Stimulated activated CD8-positive, alpha-beta memory T cell treated with anti-CD3 and anti-CD28 coated beads, Interleukin-12 subunit alpha, Interleukin-12 subunit beta, amount 100 ng/mL, for 4 hours (primary cell): ENCODE results near the gene RNU6-9.
A peak's percentile ranks its signal among the peaks of the same experiment; 100 is the strongest.
"Not testable (repeated sequence)": the region's sequence is repeated elsewhere in the genome, so short reads cannot be mapped to it uniquely, and the experiment has no call there.

Experiments
- DNase-seq: peaks from one replicate; pipeline ENCODE4 v3.0.0-alpha.2; 2020; ENCODE audit warnings: low read depth

The RNU6-9 gene

DNA sequence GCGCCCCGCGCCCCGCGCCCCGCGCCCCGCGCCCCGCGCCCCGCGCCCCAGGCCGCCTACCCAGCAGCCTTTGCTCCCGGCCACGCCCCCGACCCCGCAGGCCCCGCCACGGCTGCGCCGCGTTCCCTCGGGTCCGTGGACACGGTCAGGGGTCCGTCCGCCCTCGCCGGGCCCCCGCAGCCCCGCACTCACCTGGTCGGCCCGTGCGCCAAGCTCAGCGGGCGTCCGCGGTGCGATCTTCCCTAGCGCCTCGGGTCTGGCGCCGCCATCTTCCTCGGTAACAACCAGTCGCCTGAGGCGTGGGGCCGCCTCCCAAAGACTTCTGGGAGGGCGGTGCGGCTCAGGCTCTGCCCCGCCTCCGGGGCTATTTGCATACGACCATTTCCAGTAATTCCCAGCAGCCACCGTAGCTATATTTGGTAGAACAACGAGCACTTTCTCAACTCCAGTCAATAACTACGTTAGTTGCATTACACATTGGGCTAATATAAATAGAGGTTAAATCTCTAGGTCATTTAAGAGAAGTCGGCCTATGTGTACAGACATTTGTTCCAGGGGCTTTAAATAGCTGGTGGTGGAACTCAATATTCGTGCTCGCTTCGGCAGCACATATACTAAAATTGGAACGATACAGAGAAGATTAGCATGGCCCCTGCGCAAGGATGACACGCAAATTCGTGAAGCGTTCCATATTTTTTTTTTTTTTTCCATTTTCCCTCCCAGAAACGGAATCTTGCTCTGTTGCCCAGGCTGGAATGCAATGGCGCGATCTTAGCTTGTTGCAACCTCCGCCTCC lies at the start of gene RNU6-9, which contains the start of gene MED16:
Gene RNU6-9, plus strand, starts transcription at position 591 of the 796 bp plus-strand sequence.
Gene MED16, minus strand, starts transcription at position 294 of the 796 bp plus-strand sequence. CDS start 2,056 bp downstream, outside the sequence.
- DNase-seq, result peak; percentile 78

- DNase-seq, result no peak
Measured at GRCh38 chr19:843836-844545, 49.3 kb upstream of the RNU6-9 start.

DNA sequence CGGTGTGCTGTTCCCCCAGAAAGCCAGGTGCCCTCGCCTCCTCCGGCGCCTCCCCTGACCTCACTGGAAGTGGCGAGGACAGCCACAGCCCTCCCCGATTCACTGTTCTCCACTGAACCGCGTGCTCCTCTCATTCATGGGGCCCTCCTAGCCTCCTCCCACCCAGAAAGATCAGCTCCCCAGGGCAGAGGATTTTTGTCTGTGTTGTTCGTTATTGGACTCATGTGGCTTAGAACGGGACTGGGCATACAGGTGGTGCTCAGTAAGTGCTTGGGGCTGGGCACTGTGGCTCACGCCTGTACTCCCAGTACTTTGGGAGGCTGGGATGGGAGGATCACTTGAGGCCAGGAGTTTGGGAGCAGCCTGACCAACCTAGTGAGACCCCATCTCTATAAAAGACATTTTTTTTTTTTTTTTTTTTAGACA lies 48.7 kb upstream of the RNU6-9 start:
- no peak for DNase-seq

- no peak for DNase-seq
Measured at GRCh38 chr19:845707-846521, 47.4 kb upstream of the RNU6-9 start.

DNA sequence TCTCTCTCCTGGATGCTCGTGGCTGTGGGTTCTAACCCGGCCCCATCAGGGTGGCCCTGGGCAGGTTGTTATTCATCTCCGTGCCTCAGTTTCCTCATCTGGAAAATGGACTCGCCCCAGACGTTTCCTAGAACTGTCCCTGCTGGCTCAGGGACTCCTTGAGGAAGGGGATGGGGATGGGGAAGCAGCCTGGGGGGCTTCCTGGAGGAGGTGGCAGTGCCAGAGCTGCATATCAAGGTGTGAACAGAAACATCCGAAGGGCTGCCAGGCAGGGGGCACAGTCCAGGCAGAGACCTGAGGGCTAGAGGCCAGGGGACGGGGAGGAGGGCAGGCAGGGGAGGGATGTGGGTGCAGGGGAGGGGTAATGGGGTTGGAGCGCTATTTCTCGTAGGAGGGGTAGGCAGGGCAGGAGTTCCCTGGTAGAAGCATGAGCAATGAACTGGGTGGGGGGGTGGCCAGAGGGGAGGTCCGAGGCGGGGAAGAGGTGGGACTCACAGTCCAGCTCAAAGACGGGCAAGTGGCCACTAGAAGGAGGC lies 44.8 kb upstream of the RNU6-9 start:
- DNase-seq, result no peak

- DNase-seq, result not testable (repeated sequence)
Measured at GRCh38 chr19:849195-849594, 44.1 kb upstream of the RNU6-9 start.

DNA sequence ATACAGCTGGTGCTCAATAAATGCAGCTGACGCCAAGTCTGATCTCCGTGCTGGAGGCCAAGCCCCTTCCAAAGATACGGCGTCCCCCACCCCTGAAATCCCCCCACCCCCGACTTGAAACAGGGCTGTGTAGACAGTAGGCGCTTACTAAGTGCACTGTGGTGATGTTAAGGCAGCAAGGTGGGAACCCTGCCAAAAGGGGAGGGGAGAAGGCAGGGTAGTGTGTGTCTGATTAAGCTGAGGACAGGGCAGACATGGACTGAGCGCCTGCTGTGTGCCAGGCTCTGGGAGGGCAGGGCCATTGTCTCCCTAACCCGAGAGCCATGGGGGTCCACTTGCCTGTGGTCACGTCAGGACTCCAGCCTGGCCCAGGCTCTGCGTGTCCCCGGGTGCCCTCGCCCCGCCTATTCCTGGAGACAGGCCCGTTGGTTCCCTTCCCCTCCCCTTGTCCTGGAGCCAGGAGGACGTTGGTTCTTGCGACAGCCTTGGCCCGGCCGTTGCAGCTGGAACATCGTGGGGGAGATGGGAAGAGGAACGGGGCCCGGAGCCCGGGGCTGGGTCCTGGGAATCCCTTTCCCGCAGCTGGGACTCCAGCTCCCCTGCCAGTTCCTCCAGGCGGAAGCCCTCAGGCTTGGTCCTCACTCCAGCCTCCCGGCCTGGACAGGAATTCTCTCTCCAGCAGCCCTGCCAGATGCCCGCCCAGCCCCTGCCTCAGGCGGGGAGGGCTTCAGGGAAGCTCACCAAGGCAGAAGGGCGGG lies 42.9 kb upstream of the RNU6-9 start:
- no peak for DNase-seq

DNA sequence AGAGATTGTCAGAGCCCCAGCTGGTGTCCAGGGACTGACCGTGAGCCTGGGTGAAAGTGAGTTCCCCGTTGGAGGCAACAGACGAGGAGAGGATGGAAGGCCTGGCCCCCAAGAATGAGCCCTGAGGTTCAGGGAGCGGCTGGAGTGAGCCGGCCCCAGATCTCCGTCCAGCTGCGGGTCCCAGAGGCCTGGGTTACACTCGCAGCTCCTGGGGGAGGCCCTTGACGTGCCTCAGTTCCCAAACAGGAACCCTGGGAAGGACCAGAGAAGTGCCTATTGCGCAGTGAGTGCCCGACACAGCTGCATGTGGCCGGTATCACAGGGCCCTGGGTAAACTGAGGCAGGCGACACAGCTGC lies 42.3 kb upstream of the RNU6-9 start:
- DNase-seq, result no peak

- DNase-seq, result no peak
Measured at GRCh38 chr19:852136-853013, 40.9 kb upstream of the RNU6-9 start, which contains the start of gene ELANE. Gene ELANE (plus strand): TSS chr19:852303. CDS start chr19:852329, 26 bp downstream.

DNA sequence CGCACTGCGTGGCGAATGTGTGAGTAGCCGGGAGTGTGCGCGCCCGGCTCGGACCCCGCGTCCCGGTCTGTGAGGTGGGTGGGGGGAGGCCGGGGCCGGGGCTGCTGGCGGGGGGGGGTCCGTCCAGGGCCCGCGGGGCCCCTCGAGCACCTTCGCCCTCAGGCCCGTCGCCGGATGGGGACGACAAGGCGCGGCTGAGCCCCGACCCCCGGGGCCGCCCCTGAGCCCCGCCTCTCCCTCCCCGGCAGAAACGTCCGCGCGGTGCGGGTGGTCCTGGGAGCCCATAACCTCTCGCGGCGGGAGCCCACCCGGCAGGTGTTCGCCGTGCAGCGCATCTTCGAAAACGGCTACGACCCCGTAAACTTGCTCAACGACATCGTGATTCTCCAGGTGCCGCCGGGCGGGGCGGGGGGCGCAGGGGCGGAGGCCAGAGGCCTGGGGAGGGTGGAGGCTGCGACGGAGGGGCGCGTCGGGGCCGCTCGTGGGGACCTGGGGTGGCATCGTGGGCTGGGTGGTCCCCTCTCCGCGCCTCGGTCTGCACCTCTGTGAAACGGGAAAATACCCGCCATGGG lies 40.2 kb upstream of the RNU6-9 start:
- no peak for DNase-seq

DNA sequence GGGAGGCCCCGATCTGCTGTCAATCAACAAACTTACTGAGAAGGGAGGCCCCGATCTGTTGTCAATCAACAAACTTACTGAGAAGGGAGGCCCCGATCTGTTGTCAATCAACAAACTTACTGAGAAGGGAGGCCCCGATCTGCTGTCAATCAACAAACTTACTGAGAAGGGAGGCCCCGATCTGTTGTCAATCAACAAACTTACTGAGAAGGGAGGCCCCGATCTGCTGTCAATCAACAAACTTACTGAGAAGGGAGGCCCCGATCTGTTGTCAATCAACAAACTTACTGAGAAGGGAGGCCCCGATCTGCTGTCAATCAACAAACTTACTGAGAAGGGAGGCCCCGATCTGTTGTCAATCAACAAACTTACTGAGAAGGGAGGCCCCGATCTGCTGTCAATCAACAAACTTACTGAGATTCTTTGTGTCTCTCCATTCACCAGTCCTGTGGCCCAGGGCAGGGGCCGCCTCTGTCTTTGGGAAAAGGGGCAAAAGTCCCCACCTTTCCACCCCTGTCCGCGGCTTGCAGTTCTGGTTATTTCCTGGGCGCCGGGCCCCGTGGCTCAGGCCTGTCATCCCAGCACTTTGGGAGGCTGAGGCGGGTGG lies 39.6 kb upstream of the RNU6-9 start:
- not testable (repeated sequence) for DNase-seq

DNA sequence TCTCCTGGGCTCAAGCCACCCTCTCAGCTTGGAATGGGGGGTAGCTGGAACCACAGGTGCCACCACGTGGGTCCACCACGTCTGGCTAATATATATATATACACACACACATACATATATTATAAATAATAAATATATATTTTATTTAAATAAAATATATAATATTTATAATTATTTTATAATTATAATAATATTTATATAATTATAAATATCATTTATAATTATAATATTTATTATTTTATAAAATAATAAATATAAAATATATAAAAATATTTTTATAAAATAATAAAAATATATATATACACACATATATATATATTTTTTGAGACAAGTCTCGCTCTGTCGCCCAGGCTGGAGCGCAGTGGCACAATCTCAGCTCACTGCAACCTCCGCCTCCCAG lies 38.7 kb upstream of the RNU6-9 start:
- no peak for DNase-seq

GRCh38 chr19:855142-855541 lies 38.1 kb upstream of the RNU6-9 start:
- DNase-seq, result no peak

GRCh38 chr19:855566-856120 lies 37.6 kb upstream of the RNU6-9 start:
- no peak for DNase-seq

- DNase-seq, result no peak
Measured at GRCh38 chr19:858284-858683, 35.0 kb upstream of the RNU6-9 start.

DNA sequence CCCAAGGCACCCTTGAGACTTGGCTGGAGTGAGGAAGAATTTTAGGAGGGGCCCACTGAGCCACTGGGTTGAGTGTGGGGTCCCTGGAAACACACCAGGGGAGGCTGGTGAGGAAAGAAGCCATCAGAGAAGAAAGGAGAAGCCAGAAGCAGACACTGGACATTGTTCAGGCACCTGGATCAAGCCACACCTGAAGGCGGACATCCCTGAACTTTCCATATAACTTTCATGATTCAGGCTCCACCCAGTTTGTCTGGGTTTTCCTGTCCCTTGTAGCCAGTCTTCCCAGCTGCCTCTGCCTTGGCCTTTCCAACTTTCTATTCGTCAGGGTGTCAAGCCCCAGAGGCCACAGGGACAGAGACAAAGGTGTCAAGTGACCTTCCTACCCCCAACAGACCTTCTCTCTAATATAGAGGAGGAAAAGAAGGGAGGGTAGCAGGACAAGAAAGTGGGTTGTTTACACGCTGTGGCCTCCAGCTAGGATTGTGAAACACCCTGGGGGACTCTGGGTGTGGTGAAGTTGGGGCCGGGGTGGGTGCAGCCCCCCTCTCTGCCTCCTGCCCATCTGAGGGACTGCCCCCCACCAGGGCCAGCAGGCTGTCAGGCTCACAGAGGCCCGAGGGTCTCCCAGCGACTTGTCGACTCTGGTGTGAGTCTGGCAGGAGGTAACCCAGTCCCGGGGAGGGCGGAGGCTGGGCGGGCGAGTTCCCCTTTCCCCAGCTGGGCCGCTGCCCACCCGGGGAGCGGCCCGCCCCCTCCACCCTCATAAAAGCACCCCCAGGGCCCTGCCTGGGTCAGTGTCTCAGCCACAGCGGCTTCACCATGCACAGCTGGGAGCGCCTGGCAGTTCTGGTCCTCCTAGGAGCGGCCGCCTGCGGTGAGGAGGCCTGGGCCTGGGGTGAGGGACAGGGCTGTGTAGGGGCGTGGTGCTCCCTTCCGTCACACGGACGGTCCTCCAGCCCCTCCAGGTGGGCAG lies 34.1 kb upstream of the RNU6-9 start, which contains the start of gene CFD:
Gene CFD, plus strand, starts transcription at position 797 of the 976 bp plus-strand sequence. Its CDS starts 26 bp downstream, at position 823.
- DNase-seq, result no peak

DNA sequence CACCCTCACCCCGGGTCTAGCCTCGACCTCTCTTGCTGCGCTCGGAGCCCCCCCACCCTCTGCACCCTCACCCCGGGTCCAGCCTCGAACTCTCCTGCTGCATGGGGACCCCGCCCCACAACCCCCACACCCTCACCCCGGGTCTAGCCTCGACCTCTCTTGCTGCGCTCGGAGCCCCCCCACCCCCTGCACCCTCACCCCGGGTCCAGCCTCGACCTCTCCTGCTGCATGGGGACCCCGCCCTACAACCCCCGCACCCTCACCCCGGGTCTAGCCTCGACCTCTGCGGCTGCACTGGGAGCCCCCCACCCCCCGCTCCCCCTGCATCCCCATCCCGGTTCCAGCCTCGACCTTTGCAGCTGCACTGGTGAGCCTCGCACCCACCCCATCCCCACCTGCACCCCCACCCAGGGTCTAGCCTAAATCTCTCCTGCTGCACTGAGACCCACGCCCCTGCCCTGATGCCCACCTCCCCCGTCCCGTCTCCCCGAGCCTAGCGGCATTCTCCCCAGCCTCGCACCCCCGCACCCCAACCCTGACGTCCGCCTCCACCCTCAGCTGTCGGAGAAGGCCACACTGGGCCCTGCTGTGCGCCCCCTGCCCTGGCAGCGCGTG lies 32.0 kb upstream of the RNU6-9 start:
- DNase-seq, result no peak
